HFF-Myc (cell line): Measurements from ENCODE around the gene RSPO4.

Experiments
- DNase-seq: peaks from one replicate; pipeline ENCODE4 v3.0.0-alpha.2; 2011; ENCODE audit warnings: low read depth; ENCODE audit errors: extremely low read depth
- H3K4me3 ChIP-seq: replicated peaks from 2 replicates; pipeline ENCODE4 v1.5.1; 2011; ENCODE audit warnings: low read depth, mild to moderate bottlenecking, control low read depth, low read length
- TF ChIP-seq, protein P1 (sequence below): IDR thresholded peaks from 2 replicates; pipeline ENCODE4 v1.5.1; 2012; ENCODE audit warnings: mild to moderate bottlenecking, low read depth, low read length, control low read depth; ENCODE audit errors: missing control alignments

RSPO4 gene

GRCh38 chr20:1019344-1019743 lies 17.2 kb upstream of the RSPO4 start:
- DNase-seq: no peak

DNA sequence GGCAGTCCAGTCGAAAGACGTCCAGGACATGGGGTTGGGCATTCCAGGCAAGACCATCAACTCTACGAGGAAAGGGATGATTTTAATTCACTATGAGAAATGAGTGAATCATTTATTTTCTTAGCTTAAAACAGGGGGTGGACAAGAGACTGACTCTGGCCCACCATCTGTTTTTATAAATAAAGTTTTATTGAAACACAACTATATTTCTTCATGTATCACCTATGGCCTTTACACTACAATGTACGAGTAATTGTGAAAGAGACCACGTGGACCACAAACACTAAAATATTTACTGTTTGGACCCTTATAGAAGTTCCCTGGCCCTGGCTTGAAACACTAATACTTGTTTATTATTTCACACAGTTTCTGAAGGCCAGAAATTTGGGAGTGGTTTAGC lies 15.6 kb upstream of the RSPO4 start:
- no peak for DNase-seq
- H3K4me3 ChIP-seq: no peak overlapping the region
- TF ChIP-seq, protein P1, sequence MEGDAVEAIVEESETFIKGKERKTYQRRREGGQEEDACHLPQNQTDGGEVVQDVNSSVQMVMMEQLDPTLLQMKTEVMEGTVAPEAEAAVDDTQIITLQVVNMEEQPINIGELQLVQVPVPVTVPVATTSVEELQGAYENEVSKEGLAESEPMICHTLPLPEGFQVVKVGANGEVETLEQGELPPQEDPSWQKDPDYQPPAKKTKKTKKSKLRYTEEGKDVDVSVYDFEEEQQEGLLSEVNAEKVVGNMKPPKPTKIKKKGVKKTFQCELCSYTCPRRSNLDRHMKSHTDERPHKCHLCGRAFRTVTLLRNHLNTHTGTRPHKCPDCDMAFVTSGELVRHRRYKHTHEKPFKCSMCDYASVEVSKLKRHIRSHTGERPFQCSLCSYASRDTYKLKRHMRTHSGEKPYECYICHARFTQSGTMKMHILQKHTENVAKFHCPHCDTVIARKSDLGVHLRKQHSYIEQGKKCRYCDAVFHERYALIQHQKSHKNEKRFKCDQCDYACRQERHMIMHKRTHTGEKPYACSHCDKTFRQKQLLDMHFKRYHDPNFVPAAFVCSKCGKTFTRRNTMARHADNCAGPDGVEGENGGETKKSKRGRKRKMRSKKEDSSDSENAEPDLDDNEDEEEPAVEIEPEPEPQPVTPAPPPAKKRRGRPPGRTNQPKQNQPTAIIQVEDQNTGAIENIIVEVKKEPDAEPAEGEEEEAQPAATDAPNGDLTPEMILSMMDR: no peak

More at GRCh38 chr20:1019344-1019743, 17.2 kb upstream of the RSPO4 start:
- TF ChIP-seq, protein P1: no peak
- H3K4me3 ChIP-seq: no peak overlapping the region

GRCh38 chr20:1015181-1015580 lies 13.1 kb upstream of the RSPO4 start:
- DNase-seq: no peak
- TF ChIP-seq, protein P1: no peak
- no peak overlapping the region for H3K4me3 ChIP-seq

GRCh38 chr20:1014471-1014870 lies 12.4 kb upstream of the RSPO4 start:
- H3K4me3 ChIP-seq: no peak overlapping the region
- TF ChIP-seq, protein P1: no peak
- DNase-seq: no peak

DNA sequence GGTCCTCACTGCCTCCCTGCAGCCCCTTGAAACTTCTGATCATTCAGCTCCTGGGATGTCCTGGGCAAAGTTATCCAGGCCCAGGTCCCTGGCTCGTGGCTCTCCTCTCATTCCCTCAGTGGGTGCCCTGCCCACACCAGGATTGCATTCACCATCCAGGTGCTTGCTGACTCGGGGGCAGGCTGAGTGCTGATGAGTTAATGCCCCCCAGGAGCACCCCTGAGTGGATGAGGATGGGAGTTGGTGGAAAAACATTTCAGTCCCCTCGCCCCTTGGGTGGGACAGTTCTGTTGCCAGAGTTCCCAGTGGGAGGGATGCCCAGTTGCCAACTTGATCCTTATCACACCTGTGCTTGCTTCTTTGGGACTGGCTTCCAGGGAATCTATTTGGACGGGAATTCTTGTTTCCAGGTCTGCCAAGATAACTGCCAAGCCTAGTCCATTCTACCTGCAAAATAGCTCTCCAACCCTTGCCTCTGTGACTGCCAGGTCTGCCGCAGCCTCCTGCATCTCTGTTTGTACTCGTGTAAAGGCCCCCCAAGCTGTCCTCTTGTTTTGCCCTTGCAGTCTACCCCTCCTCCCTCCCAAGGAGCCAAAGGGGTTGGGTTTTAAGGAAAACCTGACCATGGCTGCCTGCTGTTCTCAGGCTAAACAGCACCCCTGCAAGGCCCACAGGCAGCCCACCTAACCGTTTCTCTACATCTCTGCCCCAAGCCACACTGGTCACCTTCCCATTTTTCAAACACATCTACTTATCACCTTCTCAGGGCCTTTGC lies 11.6 kb upstream of the RSPO4 start:
- TF ChIP-seq, protein P1: no peak
- DNase-seq: no peak
- no peak overlapping the region for H3K4me3 ChIP-seq

DNA sequence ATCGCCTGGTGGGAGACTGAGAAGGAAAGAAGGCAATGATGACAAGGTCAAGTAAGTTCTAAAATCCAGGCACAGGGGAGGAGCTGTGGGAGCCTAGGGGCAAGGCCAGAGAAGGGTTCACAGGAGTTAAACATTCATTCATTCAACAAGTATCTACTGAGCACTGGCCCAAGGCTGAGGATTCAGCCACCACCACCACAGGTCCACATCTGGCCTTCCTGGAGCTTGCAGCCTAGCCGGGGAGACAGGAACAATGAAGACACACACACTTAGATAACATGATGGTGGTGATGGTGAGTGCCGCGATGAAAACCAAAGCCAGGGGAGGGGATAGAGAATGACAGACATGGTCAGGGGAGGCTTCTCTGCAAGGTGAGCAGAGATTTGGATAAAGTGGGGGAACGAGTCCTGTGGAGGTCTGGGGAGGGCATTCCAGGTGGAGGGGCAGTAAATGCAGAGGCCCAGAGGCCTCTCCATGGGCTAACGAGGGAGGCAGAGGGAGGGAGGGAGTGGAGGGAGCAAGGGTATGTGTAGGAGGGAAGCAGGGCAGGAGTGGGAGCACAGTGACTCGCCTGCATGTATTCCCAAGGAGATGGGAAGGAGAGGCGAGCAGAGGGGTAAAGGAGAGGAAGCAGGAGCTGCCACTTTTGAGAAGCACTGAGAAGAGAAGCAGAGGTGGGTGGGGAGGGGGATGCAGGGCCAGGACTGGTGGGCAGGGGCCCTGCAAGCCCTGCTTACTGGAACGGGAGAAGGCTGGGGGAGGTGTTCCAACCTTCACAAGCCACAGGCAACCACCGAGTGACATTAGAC lies 10.5 kb upstream of the RSPO4 start:
- DNase-seq: no peak
- TF ChIP-seq, protein P1: no peak
- H3K4me3 ChIP-seq: no peak overlapping the region
